ENCODE data around the gene IGLL1. TPM values are rescaled to one million over a fixed set of nuclear protein-coding genes. Genes with fewer than 3 reads are reported as not detected.
"Not testable (repeated sequence)": the region's sequence is repeated elsewhere in the genome, so short reads cannot be mapped to it uniquely, and the experiment has no call there.

Gene IGLL1
- total RNA-seq, 2 donors from 2014 or later, result not detected

GRCh38 chr22:23576681-23577080 is 3.4 kb downstream of the IGLL1 start:
- ATAC-seq (no peak), DNase-seq (ENCODE audit: low spot score) (no peak)
- Mint-ChIP-seq H3K4me3 (no peak overlapping the region), H3K9me3 (no peaks in the 10 kb centered on the region), H3K4me1 (ENCODE audit: low read depth in 2 of 2) (no peaks in the 10 kb centered on the region), H3K36me3 (no peaks in the 10 kb centered on the region), H3K27me3 (peaks cover 7 to 19% of the 10 kb centered on the region in 2 donors), H3K27ac (no peak overlapping the region)

- Mint-ChIP-seq H3K9me3 (no peaks in the 10 kb centered on the region), H3K4me1 (ENCODE audit: low read depth in 2 of 2) (no peaks in the 10 kb centered on the region), H3K27ac (no peak overlapping the region), H3K36me3 (no peaks in the 10 kb centered on the region), H3K4me3 (no peak overlapping the region), H3K27me3 (peaks cover 7 to 19% of the 10 kb centered on the region in 2 donors)
- no peak for ATAC-seq
- no peak for DNase-seq (ENCODE audit: low spot score)
Measured at GRCh38 chr22:23575601-23576000, 4.5 kb downstream of the IGLL1 start.

- no peaks in the 10 kb centered on the region for H3K4me1 Mint-ChIP-seq (ENCODE audit: low read depth in 2 of 2)
Measured at GRCh38 chr22:23574877-23575276, 5.2 kb downstream of the IGLL1 start.

GRCh38 chr22:23574371-23574811 is 5.7 kb downstream of the IGLL1 start:
- H3K4me3 Mint-ChIP-seq, result no peak overlapping the region
- no peak overlapping the region for H3K27ac Mint-ChIP-seq
- no peaks in the 10 kb centered on the region for H3K4me1 Mint-ChIP-seq (ENCODE audit: low read depth in 2 of 2)
- peaks cover 7 to 19% of the 10 kb centered on the region in 2 donors for H3K27me3 Mint-ChIP-seq
- DNase-seq (ENCODE audit: low spot score) (no peak), ATAC-seq (peak in 1 of 2 donors; percentile 21)
- H3K9me3 Mint-ChIP-seq, result no peaks in the 10 kb centered on the region
- no peaks in the 10 kb centered on the region for H3K36me3 Mint-ChIP-seq

More at GRCh38 chr22:23574877-23575276, 5.2 kb downstream of the IGLL1 start:
- Mint-ChIP-seq H3K27ac (no peak overlapping the region), H3K4me3 (no peak overlapping the region), H3K27me3 (peaks cover 7 to 19% of the 10 kb centered on the region in 2 donors), H3K9me3 (no peaks in the 10 kb centered on the region), H3K36me3 (no peaks in the 10 kb centered on the region)
- no peak for DNase-seq (ENCODE audit: low spot score)
- peak in 1 of 2 donors; percentile 36 for ATAC-seq

GRCh38 chr22:23573701-23574235 is 6.3 kb downstream of the IGLL1 start:
- not testable (repeated sequence) for ATAC-seq, H3K27ac Mint-ChIP-seq

GRCh38 chr22:23573106-23573505 is 7.0 kb downstream of the IGLL1 start:
- H3K4me3 Mint-ChIP-seq; H3K9me3 Mint-ChIP-seq; H3K36me3 Mint-ChIP-seq; H3K27ac Mint-ChIP-seq; ATAC-seq; DNase-seq (ENCODE audit: low spot score); H3K4me1 Mint-ChIP-seq (ENCODE audit: low read depth in 2 of 2): not testable (repeated sequence)
- H3K27me3 Mint-ChIP-seq, result peaks cover 7 to 19% of the 10 kb centered on the region in 2 donors

More at GRCh38 chr22:23573701-23574235, 6.3 kb downstream of the IGLL1 start:
- not testable (repeated sequence) for H3K4me1 Mint-ChIP-seq (ENCODE audit: low read depth in 2 of 2); DNase-seq (ENCODE audit: low spot score); H3K9me3 Mint-ChIP-seq; H3K4me3 Mint-ChIP-seq; H3K36me3 Mint-ChIP-seq
- H3K27me3 Mint-ChIP-seq, result peaks cover 7 to 19% of the 10 kb centered on the region in 2 donors

DNA sequence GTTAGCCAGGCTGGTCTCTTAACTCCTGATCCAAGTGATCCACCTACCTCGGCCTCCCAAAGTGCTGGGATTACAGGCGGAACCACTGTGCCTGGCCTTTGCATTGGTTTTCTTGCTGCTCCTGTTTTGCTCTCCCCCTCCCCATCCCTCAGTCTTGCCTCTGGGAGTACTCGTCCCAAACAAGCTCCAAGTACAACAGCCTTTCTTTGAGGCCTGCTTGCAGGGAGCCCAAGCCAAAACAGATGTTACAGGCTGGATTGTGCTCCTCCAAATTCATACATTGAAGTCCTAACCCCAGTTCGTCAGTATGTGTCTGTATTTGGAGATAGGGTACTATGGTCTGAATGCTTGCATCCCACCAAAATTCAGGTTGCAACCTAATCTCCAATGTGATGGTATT is 8.6 kb downstream of the IGLL1 start:
- H3K27me3 Mint-ChIP-seq, result peaks cover 15 to 19% of the 10 kb centered on the region in 2 donors
- no peak overlapping the region for H3K27ac Mint-ChIP-seq
- no peaks in the 10 kb centered on the region for H3K36me3 Mint-ChIP-seq
- no peak overlapping the region for H3K4me3 Mint-ChIP-seq
- DNase-seq (ENCODE audit: low spot score) (no peak), ATAC-seq (no peak)
- H3K4me1 Mint-ChIP-seq (ENCODE audit: low read depth in 2 of 2), result no peaks in the 10 kb centered on the region
- H3K9me3 Mint-ChIP-seq, result no peaks in the 10 kb centered on the region

DNA sequence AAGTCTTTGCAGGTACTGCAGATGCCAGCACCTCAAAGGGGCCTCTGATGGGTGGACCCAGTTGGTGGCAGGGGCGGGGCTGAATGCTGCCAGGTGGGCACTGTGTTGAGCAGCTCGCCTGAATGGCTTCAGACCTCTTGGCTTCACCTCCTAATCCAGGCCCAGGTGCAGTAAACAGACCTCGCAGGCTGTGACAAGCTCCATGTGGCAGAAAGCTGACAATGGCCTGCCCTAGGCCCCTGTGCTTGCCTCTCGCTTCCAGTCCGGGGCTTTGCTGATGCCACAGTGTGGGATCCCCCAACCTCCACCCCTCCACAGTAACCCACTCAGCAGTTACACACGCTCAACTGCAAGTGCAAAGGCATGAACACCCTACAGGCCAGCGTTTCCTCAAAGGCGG is 9.4 kb downstream of the IGLL1 start:
- H3K27ac Mint-ChIP-seq, result no peak overlapping the region
- H3K4me1 Mint-ChIP-seq (ENCODE audit: low read depth in 2 of 2), result peaks cover 2 to 3% of the 10 kb centered on the region in 2 donors
- DNase-seq (ENCODE audit: low spot score) (no peak), ATAC-seq (no peak)
- H3K4me3 Mint-ChIP-seq, result no peak overlapping the region
- no peaks in the 10 kb centered on the region for H3K36me3 Mint-ChIP-seq
- peaks cover 11 to 14% of the 10 kb centered on the region in 2 donors for H3K27me3 Mint-ChIP-seq
- no peaks in the 10 kb centered on the region for H3K9me3 Mint-ChIP-seq

DNA sequence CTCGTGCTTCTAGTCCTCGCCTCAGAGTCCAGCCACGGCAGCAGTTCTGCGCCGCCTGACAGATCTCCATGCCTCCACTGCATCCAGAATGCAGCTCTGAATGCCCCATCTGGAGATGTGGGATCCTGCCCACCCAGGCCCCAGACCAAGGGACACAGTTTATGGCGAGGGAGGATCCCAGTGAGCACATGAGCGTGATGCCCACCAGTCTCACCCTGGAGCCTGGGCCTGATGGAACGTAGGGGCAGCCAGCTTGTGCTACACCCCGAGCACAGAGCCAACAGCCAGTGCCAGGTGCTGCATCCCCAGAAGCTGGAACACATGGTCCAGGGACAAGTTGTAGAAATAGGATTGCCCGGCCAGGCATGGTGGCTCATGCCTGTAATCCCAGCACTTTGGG is 10.4 kb downstream of the IGLL1 start:
- ATAC-seq (no peak), DNase-seq (ENCODE audit: low spot score) (no peak)
- Mint-ChIP-seq H3K4me1 (ENCODE audit: low read depth in 2 of 2) (peaks cover 5 to 6% of the 10 kb centered on the region in 2 donors), H3K27me3 (peaks cover 5 to 13% of the 10 kb centered on the region in 2 donors), H3K9me3 (no peaks in the 10 kb centered on the region), H3K36me3 (no peaks in the 10 kb centered on the region), H3K4me3 (no peak overlapping the region), H3K27ac (no peak overlapping the region)

DNA sequence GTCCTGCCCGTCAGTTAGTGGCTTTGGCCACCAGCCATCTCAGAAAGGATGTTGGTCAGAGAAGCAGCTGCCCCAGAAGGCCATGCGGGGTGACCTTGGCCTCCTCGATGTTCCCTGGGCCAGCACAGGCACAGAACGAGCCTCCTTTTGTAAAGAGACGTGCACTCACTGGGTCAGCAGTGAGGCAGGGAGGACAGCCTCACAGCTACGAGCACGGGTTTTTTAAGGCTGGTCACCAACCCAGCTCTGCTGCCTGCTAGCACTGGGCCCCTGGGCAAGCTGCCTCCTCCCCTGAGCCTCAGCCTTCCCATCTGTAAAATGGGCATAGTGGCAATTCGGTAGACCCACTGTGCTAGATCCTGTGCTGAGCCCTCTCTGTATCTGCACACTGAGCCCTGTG is 10.8 kb downstream of the IGLL1 start:
- Mint-ChIP-seq H3K4me3 (no peak overlapping the region), H3K36me3 (no peaks in the 10 kb centered on the region), H3K4me1 (ENCODE audit: low read depth in 2 of 2) (peaks cover 5 to 6% of the 10 kb centered on the region in 2 donors), H3K27ac (no peak overlapping the region), H3K9me3 (no peaks in the 10 kb centered on the region), H3K27me3 (peaks cover 5 to 13% of the 10 kb centered on the region in 2 donors)
- ATAC-seq (no peak), DNase-seq (ENCODE audit: low spot score) (no peak)

DNA sequence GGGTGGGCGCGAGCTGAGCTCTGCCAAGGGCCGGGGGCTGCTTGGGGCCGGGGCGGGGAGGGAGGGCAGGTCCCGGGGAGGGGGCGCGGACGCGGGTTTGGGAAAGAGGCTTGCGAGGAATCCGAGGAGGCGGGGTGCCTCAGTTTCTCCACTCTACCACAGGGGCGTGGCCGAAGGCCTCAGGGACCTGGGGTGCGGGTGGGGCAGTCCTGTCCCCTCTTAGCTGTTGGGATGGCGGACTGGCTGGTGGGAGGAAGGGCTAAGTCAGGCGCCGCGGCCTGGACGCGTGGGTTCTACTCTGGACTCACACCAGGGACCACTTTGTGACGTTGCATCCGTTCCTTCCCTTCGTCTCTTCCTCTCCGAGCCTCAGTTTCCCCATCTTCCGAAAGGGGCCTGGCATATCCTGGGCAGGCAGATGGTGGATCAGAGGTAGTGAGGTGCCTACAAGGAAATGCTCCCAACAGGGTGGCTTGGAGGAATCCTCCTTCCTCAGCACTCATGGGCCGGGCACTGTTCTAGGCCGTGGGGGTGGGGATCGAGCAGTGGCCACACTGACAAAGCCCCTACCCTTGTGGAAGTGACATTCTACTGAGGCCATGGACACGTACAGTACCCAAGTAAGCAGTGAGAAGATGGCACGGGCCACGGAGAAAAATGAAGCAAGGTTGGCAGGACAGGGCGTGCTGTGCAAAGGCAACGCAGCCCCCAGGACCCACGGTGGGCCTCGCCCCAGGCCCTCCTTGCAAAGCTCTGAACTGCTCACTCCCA is 13.2 kb downstream of the IGLL1 start:
- DNase-seq (ENCODE audit: low spot score) (no peak), ATAC-seq (no peak)
- Mint-ChIP-seq H3K4me3 (peak overlapping the region; percentile 36), H3K4me1 (ENCODE audit: low read depth in 2 of 2) (peaks cover 5 to 6% of the 10 kb centered on the region in 2 donors), H3K27me3 (peaks cover 5 to 13% of the 10 kb centered on the region in 2 donors), H3K27ac (no peak overlapping the region), H3K9me3 (no peaks in the 10 kb centered on the region), H3K36me3 (no peaks in the 10 kb centered on the region)

- Mint-ChIP-seq H3K27ac (peak overlapping the region in 1 of 2 donors; percentile 16), H3K4me3 (peak overlapping the region; percentile 65), H3K27me3 (peaks cover 5 to 13% of the 10 kb centered on the region in 2 donors), H3K36me3 (no peaks in the 10 kb centered on the region), H3K9me3 (no peaks in the 10 kb centered on the region), H3K4me1 (ENCODE audit: low read depth in 2 of 2) (peaks cover 5 to 6% of the 10 kb centered on the region in 2 donors)
- peak in 1 of 2 donors; percentile 25 for ATAC-seq
- DNase-seq (ENCODE audit: low spot score), result no peak
Measured at GRCh38 chr22:23565915-23566704, 14.0 kb downstream of the IGLL1 start.

DNA sequence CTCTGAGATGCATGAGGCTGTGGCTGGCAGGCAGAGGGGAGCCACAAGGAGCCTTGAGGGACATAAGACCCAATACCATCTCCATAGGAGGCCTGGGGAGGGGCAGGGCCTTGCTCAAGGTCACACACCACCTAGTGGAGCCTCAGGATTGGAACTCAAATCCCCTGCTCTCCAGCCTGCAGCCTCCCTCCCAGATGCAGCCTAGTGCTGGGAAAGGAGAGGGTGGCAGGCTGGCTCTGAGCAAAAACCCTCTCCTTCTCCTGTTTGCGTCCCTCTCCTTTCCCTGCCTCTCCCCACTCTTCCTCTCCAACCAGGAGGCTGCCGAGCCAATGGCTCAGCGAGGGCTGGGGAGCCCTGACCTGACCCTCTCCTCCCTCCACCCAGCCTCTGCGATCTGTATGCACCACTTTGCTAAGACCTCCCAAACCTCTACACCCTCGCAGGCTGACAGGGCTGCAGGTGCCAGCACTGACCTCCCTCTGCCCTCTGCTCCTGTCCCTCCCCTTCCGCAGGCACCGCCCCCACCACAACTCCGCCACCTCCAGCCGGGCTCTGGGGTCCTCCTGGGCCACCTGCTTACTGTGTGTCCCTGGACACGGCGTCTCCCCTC is 14.7 kb downstream of the IGLL1 start:
- no peaks in the 10 kb centered on the region for H3K36me3 Mint-ChIP-seq
- H3K4me1 Mint-ChIP-seq (ENCODE audit: low read depth in 2 of 2), result peaks cover 5 to 6% of the 10 kb centered on the region in 2 donors
- H3K27ac Mint-ChIP-seq, result peak overlapping the region in 1 of 2 donors; percentile 16
- H3K9me3 Mint-ChIP-seq, result no peaks in the 10 kb centered on the region
- H3K27me3 Mint-ChIP-seq, result peaks cover 5 to 13% of the 10 kb centered on the region in 2 donors
- DNase-seq (ENCODE audit: low spot score), result no peak
- ATAC-seq, result peak in 1 of 2 donors; percentile 56
- peak overlapping the region; percentile 65 for H3K4me3 Mint-ChIP-seq

Data from natural killer cell treated with Interleukin-12 subunit alpha and Interleukin-12 subunit beta and Interleukin-15 and Interleukin-18, amount 100 ng/mL, for 72 hours (primary cell).